ENCODE measurements around the gene HOXD10.

DNA sequence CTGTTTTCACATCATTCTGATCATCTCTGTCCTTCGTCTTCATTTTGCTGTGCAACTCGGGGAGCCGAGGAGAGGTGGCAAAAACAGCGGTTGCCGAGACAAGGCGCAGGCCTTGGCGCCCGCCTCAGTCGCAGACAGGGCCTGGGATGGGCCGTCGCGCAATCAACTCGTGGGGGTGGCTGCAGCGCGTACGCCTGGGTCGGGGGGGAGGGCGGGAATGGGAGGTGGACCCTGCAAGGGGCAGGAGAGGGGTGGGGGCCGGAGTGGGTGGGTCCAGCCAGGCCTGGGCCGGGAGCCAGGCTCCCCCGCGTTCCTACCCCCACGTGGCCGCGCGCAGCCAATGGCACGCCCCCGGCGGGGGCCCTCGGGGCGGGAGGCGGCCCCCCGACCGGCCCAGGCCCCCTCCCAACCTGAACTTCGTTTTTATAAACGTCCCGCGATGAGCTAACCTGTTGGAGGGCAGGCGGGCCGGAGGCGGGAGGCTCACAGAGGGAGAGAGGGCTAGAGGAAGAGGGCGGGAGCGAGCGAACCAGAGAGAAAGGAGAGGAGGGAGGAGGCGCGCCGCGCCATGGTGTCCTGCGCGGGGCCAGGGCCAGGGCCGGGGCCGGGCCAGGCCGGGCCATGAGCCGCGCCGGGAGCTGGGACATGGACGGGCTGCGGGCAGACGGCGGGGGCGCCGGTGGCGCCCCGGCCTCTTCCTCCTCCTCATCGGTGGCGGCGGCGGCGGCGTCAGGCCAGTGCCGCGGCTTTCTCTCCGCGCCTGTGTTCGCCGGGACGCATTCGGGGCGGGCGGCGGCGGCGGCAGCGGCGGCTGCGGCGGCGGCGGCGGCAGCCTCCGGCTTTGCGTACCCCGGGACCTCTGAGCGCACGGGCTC lies 24.1 kb upstream of the HOXD10 start, which contains the start of gene HOXD13:
- TF ChIP-seq, protein P1, sequence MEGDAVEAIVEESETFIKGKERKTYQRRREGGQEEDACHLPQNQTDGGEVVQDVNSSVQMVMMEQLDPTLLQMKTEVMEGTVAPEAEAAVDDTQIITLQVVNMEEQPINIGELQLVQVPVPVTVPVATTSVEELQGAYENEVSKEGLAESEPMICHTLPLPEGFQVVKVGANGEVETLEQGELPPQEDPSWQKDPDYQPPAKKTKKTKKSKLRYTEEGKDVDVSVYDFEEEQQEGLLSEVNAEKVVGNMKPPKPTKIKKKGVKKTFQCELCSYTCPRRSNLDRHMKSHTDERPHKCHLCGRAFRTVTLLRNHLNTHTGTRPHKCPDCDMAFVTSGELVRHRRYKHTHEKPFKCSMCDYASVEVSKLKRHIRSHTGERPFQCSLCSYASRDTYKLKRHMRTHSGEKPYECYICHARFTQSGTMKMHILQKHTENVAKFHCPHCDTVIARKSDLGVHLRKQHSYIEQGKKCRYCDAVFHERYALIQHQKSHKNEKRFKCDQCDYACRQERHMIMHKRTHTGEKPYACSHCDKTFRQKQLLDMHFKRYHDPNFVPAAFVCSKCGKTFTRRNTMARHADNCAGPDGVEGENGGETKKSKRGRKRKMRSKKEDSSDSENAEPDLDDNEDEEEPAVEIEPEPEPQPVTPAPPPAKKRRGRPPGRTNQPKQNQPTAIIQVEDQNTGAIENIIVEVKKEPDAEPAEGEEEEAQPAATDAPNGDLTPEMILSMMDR (IDR thresholded peaks at IDR 0.05): no peak
- peak; percentile 37 for TF ChIP-seq EZH2 (IDR thresholded peaks at IDR 0.05)
